Measurements from ENCODE around the gene HMGB3. TPM values are rescaled to one million over a fixed set of nuclear protein-coding genes. Genes with fewer than 3 reads are reported as not detected.
A peak's percentile ranks its signal among the peaks of the same experiment; 100 is the strongest.

HMGB3 gene
- total RNA-seq, 1 experiment from 2014 or later = 251 TPM

- POLR2A ChIA-PET = no interaction called here
- peak; percentile 77 for ATAC-seq
- Histone ChIP-seq H3K36me3 (ENCODE audit: control insufficient read depth, insufficient read depth, low read length) (no peaks in the 10 kb centered on the region), H3K9me3 (ENCODE audit: control insufficient read depth, insufficient read depth, low read depth, low read length) (no peaks in the 10 kb centered on the region), H3K27ac (ENCODE audit: low read length) (peak overlapping the region; percentile 79), H3K27me3 (ENCODE audit: control insufficient read depth, insufficient read depth, low read length) (no peaks in the 10 kb centered on the region), H3K4me3 (ENCODE audit: low read depth in 2 of 2, low read length in 2 of 2) (0 out of 4 replicates have a peak overlapping the region, but pooled peaks of 1 of the 2 experiments have one; percentile 20), H3K4me1 (ENCODE audit: control insufficient read depth, insufficient read depth, low read length) (peaks cover 15% of the 10 kb centered on the region; the same call in 1 of the 2 replicates)
- no peak for TF ChIP-seq POLR2AphosphoS5 (IDR thresholded peaks at IDR 0.05; ENCODE audit: low read depth, low read length)
- no peak for TF ChIP-seq CTCF (IDR thresholded peaks at IDR 0.05)
- TF ChIP-seq TCF7L2 (IDR thresholded peaks at IDR 0.05; ENCODE audit: low read depth, low read length) = no peak
- TF ChIP-seq SIN3A (IDR thresholded peaks at IDR 0.05; ENCODE audit: borderline replicate concordance, insufficient read depth, low read depth, low read length) = no peak
- TF ChIP-seq REST (IDR thresholded peaks at IDR 0.05; ENCODE audit: insufficient read depth in 1 of 2, low read depth in 2 of 2, low read length in 1 of 2) = no peak
- BruUV-seq (replicated peaks) = no TSS peak
- in situ Hi-C loops (cut with HindIII; ENCODE audit: low pct_unique_long_range_greater_than_20kb, low sequenced_read_pairs) (no loop called here), intact Hi-C loops (cut with micrococcal nuclease; ENCODE audit: unreplicated experiment) (no loop called here)
- no peak for DNase-seq (ENCODE audit: low read depth, low spot score)
- CTCF ChIA-PET = no interaction called here
Observed at GRCh38 chrX:150934453-150934852, 48.7 kb upstream of the HMGB3 start.

GRCh38 chrX:150935467-150935866 is 47.7 kb upstream of the HMGB3 start:
- ATAC-seq = peak; percentile 74
- TF ChIP-seq SIN3A (IDR thresholded peaks at IDR 0.05; ENCODE audit: borderline replicate concordance, insufficient read depth, low read depth, low read length) (no peak), POLR2AphosphoS5 (IDR thresholded peaks at IDR 0.05; ENCODE audit: low read depth, low read length) (no peak), CTCF (IDR thresholded peaks at IDR 0.05) (no peak), TCF7L2 (IDR thresholded peaks at IDR 0.05; ENCODE audit: low read depth, low read length) (no peak), REST (IDR thresholded peaks at IDR 0.05; ENCODE audit: insufficient read depth in 1 of 2, low read depth in 2 of 2, low read length in 1 of 2) (no peak)

More at GRCh38 chrX:150935467-150935866, 47.7 kb upstream of the HMGB3 start:
- H3K27ac ChIP-seq (ENCODE audit: low read length) = peak overlapping the region; percentile 79
- intact Hi-C loops (cut with micrococcal nuclease; ENCODE audit: unreplicated experiment) (no loop called here), in situ Hi-C loops (cut with HindIII; ENCODE audit: low pct_unique_long_range_greater_than_20kb, low sequenced_read_pairs) (no loop called here)
- peaks cover 15% of the 10 kb centered on the region; the same call in 1 of the 2 replicates for H3K4me1 ChIP-seq (ENCODE audit: control insufficient read depth, insufficient read depth, low read length)
- DNase-seq (ENCODE audit: low read depth, low spot score) = no peak
- ChIA-PET CTCF (no interaction called here), POLR2A (no interaction called here)
- BruUV-seq (replicated peaks) = no TSS peak
- no peaks in the 10 kb centered on the region for H3K9me3 ChIP-seq (ENCODE audit: control insufficient read depth, insufficient read depth, low read depth, low read length)
- H3K4me3 ChIP-seq (ENCODE audit: low read depth in 2 of 2, low read length in 2 of 2) = no peak overlapping the region
- H3K36me3 ChIP-seq (ENCODE audit: control insufficient read depth, insufficient read depth, low read length) = no peaks in the 10 kb centered on the region
- no peaks in the 10 kb centered on the region for H3K27me3 ChIP-seq (ENCODE audit: control insufficient read depth, insufficient read depth, low read length)
